Ishikawa (cell line): Measurements from ENCODE around the gene CORO1C.
A peak's percentile ranks its signal among the peaks of the same experiment; 100 is the strongest.

Source experiments
- CEBPB ChIP-seq: IDR thresholded peaks from 2 replicates; pipeline ENCODE4 v1.6.1; 2012
- CREB1 ChIP-seq: IDR thresholded peaks from 2 replicates; pipeline ENCODE4 v1.6.1; 2012; ENCODE audit warnings: low read depth
- EGR1 ChIP-seq: IDR thresholded peaks from 2 replicates; pipeline ENCODE4 v1.6.1; 2012
- EP300 ChIP-seq: IDR thresholded peaks from 2 replicates; pipeline ENCODE4 v1.6.1; 2012; ENCODE audit warnings: borderline replicate concordance
- FOXM1 ChIP-seq: IDR thresholded peaks from 2 replicates; pipeline ENCODE4 v1.6.1; 2012; ENCODE audit warnings: low read depth, borderline replicate concordance
- NFIC ChIP-seq: IDR thresholded peaks from 2 replicates; pipeline ENCODE4 v1.6.1; 2012
- RAD21 ChIP-seq: IDR thresholded peaks from 2 replicates; pipeline ENCODE4 v1.6.1; 2012; ENCODE audit warnings: low read depth
- TAF1 ChIP-seq: IDR thresholded peaks from 2 replicates; pipeline ENCODE4 v1.6.1; 2012; ENCODE audit warnings: low read depth, mild to moderate bottlenecking
- TCF12 ChIP-seq: IDR thresholded peaks from 2 replicates; pipeline ENCODE4 v1.6.1; 2012; ENCODE audit warnings: low read depth
- TEAD4 ChIP-seq: IDR thresholded peaks from 2 replicates; pipeline ENCODE4 v1.6.1; 2012
- YY1 ChIP-seq: IDR thresholded peaks from 2 replicates; pipeline ENCODE4 v1.6.1; 2012; ENCODE audit warnings: low read depth
- ZBTB7A ChIP-seq: IDR thresholded peaks from 2 replicates; pipeline ENCODE4 v1.6.1; 2012; ENCODE audit warnings: low read depth
- TF ChIP-seq, protein P1 (sequence below): IDR thresholded peaks from 2 replicates; pipeline ENCODE4 v1.6.1; 2012
- TF ChIP-seq, protein P2 (sequence below): IDR thresholded peaks from 2 replicates; pipeline ENCODE4 v1.6.1; 2012
- TF ChIP-seq, protein P3 (sequence below): IDR thresholded peaks from 2 replicates; pipeline ENCODE4 v1.6.1; 2012; ENCODE audit warnings: low read depth, mild to moderate bottlenecking

Gene CORO1C

GRCh38 chr12:108653922-108654321, 77.4 kb downstream of the CORO1C start:
- TF ChIP-seq EGR1 (no peak), CEBPB (no peak), CREB1 (no peak), ZBTB7A (no peak), TCF12 (no peak)
- TF ChIP-seq, protein P1, sequence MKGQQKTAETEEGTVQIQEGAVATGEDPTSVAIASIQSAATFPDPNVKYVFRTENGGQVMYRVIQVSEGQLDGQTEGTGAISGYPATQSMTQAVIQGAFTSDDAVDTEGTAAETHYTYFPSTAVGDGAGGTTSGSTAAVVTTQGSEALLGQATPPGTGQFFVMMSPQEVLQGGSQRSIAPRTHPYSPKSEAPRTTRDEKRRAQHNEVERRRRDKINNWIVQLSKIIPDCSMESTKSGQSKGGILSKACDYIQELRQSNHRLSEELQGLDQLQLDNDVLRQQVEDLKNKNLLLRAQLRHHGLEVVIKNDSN = no peak

- TF ChIP-seq CEBPB (no peak), EP300 (peak; percentile 93), RAD21 (no peak), ZBTB7A (no peak), FOXM1 (peak; percentile 79), TEAD4 (peak; percentile 83), NFIC (peak; percentile 58; the same call in 1 of the 2 replicates), YY1 (no peak), CREB1 (no peak), TCF12 (peak; percentile 95), EGR1 (no peak), TAF1 (no peak)
- TF ChIP-seq, protein P2, sequence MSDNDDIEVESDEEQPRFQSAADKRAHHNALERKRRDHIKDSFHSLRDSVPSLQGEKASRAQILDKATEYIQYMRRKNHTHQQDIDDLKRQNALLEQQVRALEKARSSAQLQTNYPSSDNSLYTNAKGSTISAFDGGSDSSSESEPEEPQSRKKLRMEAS = peak; percentile 27; the same call in 1 of the 2 replicates
- TF ChIP-seq, protein P3, sequence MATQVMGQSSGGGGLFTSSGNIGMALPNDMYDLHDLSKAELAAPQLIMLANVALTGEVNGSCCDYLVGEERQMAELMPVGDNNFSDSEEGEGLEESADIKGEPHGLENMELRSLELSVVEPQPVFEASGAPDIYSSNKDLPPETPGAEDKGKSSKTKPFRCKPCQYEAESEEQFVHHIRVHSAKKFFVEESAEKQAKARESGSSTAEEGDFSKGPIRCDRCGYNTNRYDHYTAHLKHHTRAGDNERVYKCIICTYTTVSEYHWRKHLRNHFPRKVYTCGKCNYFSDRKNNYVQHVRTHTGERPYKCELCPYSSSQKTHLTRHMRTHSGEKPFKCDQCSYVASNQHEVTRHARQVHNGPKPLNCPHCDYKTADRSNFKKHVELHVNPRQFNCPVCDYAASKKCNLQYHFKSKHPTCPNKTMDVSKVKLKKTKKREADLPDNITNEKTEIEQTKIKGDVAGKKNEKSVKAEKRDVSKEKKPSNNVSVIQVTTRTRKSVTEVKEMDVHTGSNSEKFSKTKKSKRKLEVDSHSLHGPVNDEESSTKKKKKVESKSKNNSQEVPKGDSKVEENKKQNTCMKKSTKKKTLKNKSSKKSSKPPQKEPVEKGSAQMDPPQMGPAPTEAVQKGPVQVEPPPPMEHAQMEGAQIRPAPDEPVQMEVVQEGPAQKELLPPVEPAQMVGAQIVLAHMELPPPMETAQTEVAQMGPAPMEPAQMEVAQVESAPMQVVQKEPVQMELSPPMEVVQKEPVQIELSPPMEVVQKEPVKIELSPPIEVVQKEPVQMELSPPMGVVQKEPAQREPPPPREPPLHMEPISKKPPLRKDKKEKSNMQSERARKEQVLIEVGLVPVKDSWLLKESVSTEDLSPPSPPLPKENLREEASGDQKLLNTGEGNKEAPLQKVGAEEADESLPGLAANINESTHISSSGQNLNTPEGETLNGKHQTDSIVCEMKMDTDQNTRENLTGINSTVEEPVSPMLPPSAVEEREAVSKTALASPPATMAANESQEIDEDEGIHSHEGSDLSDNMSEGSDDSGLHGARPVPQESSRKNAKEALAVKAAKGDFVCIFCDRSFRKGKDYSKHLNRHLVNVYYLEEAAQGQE = no peak
- TF ChIP-seq, protein P1 = no peak
Measured at GRCh38 chr12:108653082-108653516, 78.2 kb downstream of the CORO1C start.

- no peak for TF ChIP-seq YY1
- TF ChIP-seq EGR1 = no peak
- no peak for TF ChIP-seq CREB1
- TF ChIP-seq, protein P1 = no peak
- no peak for TF ChIP-seq EP300
- no peak for TF ChIP-seq TEAD4
- no peak for TF ChIP-seq NFIC
- no peak for TF ChIP-seq ZBTB7A
- TF ChIP-seq, protein P3 = no peak
- no peak for TF ChIP-seq FOXM1
- no peak for TF ChIP-seq TCF12
Measured at GRCh38 chr12:108650083-108650482, 81.2 kb downstream of the CORO1C start.

DNA sequence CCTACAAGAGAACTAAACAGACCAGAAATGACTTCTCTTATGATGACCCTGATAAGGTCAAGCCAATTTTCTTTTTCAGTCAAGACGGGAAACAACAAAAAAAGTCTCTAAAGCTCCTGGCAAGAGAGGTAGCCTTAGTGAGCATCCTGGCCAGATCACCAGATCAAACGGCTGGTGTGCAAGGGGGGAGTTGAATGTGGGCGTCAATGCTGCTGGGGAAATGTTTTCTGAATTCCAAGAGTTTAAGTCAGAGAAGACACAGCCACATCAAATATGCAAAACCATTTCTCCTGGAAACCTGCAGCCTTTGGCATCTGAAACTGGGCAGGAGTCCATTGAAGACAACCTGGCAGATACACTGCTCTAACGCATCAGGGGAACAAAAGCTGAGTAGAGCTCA, 81.6 kb downstream of the CORO1C start:
- TF ChIP-seq EGR1 (no peak), FOXM1 (no peak)

- TF ChIP-seq ZBTB7A = no peak
- no peak for TF ChIP-seq TCF12
- no peak for TF ChIP-seq RAD21
- TF ChIP-seq, protein P1 = no peak
Measured at GRCh38 chr12:108649126-108649525, 82.2 kb downstream of the CORO1C start.

DNA sequence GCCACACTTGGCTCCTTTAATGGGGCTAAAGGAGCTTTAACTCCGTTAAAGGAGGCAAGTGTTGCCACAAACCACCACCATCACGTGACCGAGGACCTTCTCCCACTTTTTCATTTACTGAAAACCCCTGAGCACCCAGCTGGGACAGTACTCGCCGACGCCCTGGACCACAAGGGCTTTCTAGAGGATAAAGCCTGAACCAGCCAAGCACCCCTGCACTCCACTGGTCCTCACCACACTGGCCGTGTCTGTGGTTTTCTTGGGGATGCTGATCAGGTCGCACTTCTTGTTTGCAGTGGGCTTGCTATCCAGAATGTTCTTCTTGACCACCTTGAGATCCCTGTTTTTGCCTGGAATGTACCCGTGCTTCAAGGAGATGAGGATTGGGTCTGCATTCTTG, 82.9 kb downstream of the CORO1C start:
- TF ChIP-seq ZBTB7A (no peak), TCF12 (no peak), YY1 (no peak), TEAD4 (no peak), NFIC (no peak), TAF1 (no peak), CEBPB (no peak)
- TF ChIP-seq, protein P2 = no peak
- TF ChIP-seq, protein P1 = no peak
